Sigmoid colon (tissue), 7 donors: ENCODE results near the gene FDXR. TPM values are rescaled to one million over a fixed set of nuclear protein-coding genes. Genes with fewer than 3 reads are reported as not detected.

ENCODE experiments used
- DNase-seq: peaks from one replicate; pipeline ENCODE4 v3.0.0-alpha.2; 2019
- H3K27ac ChIP-seq, 4 donors: fragments of 200-600 bp; sonication (generic); one replicate each; pipeline ENCODE4 v1.5.1; 2016 to 2019; ENCODE audit warnings: mild to moderate bottlenecking in 1 of 4
- H3K27me3 ChIP-seq, 3 donors: fragments of 200-600 bp; sonication (generic); one replicate each; pipeline ENCODE4 v1.5.1; 2019; ENCODE audit warnings: mild to moderate bottlenecking in 1 of 3
- H3K36me3 ChIP-seq, 4 donors: fragments of 200-600 bp; sonication (generic); one replicate each; pipeline ENCODE4 v1.5.1; 2016 to 2019
- H3K4me1 ChIP-seq, 4 donors: fragments of 200-600 bp; sonication (generic); one replicate each; pipeline ENCODE4 v1.5.1; 2017 to 2019
- H3K4me3 ChIP-seq, 4 donors: fragments of 200-600 bp; sonication (generic); one replicate each; pipeline ENCODE4 v1.5.1; 2017 to 2019; ENCODE audit warnings: mild to moderate bottlenecking in 2 of 4, moderate library complexity in 1 of 4
- H3K9me3 ChIP-seq, 4 donors: fragments of 200-600 bp in 3 of 4; sonication (generic) in 3 of 4; one replicate each; pipeline versions ENCODE4 v1.5.1 to v1.6.1; 2013 to 2019
- CTCF ChIP-seq, 4 experiments: fragments of 450-650 bp in 3 of 4; fragments of 200-600 bp in 1 of 4; IDR thresholded peaks; one replicate each; pipeline ENCODE4 v1.5.1; 2016 to 2019; ENCODE audit warnings: antibody characterized with exemption in 4 of 4, mild to moderate bottlenecking in 3 of 4, moderate library complexity in 2 of 4
- EP300 ChIP-seq, 4 donors: sonication (generic); formaldehyde crosslinking; IDR thresholded peaks; one replicate each; pipeline ENCODE4 v1.6.1; 2017; ENCODE audit warnings: antibody characterized with exemption in 4 of 4
- POLR2A ChIP-seq, 2 donors: fragments of 450-650 bp; IDR thresholded peaks; one replicate each; pipeline ENCODE4 v1.6.1; 2016; ENCODE audit warnings: antibody characterized with exemption in 2 of 2, mild to moderate bottlenecking in 2 of 2, moderate library complexity in 2 of 2
- POLR2AphosphoS5 ChIP-seq, 4 donors: sonication (generic); formaldehyde crosslinking; IDR thresholded peaks; one replicate each; pipeline ENCODE4 v1.6.1; 2017; ENCODE audit warnings: antibody characterized with exemption in 4 of 4
- WGBS, 2 donors: extraction: QIAGEN DNeasy Blood & Tissue Kit; methylation state at CpG; one replicate each; pipeline ENCODE4 v1.1.7; 2013; 5-methylcytosine and 5-hydroxymethylcytosine counted together
- intact Hi-C: fragments of 100-400 bp; cut with DNase I; formaldehyde crosslinking; loops from one replicate; pipeline ENCODE4 v1.15.1; 2023
- polyA plus RNA-seq, 3 donors: library from polyadenylated mRNA; stranded (reverse); fragments of 200-250 nt; gene quantifications; one replicate each; pipeline ENCODE4 v1.2.3, GENCODE V29; 2013
- total RNA-seq, 4 donors: library from RNA; depleted of rRNA; stranded (reverse); fragments of >200 nt; gene quantifications; one replicate each; pipeline ENCODE4 v1.1.0, GENCODE V29; 2016
- donor health status: healthy with polysubstance abuse.
- donor health status: Bipolar disorder and iron deficiency.
- donor health status: healthy.

The FDXR gene
- total and polyA plus RNA-seq, 7 donors, result 3.0 to 26.9 (median 8.6) TPM

- 79 to 82% methylated on average over 7 of the region's 7 CpGs for WGBS, 2 donors
- DNase-seq, result no peak
- intact Hi-C loops, result no loop called here
- no peaks in the 10 kb centered on the region for H3K4me1 ChIP-seq
- no peaks in the 10 kb centered on the region for H3K9me3 ChIP-seq
- no peak overlapping the region for H3K27ac ChIP-seq
- peaks cover 0 to 17% (median 7%) of the 10 kb centered on the region in 3 donors for H3K27me3 ChIP-seq
- no peak overlapping the region for H3K4me3 ChIP-seq
- TF ChIP-seq CTCF (IDR thresholded peaks at IDR 0.05), result no peak
- TF ChIP-seq EP300 (IDR thresholded peaks at IDR 0.05), result no peak
- no peak for TF ChIP-seq POLR2A (IDR thresholded peaks at IDR 0.05)
- TF ChIP-seq POLR2AphosphoS5 (IDR thresholded peaks at IDR 0.05), result no peak
- no peaks in the 10 kb centered on the region for H3K36me3 ChIP-seq
These were observed 32.1 kb upstream of the FDXR start for GRCh38 chr17:74904687-74905409.

- no peak for DNase-seq
- Histone ChIP-seq H3K36me3 (no peaks in the 10 kb centered on the region), H3K9me3 (no peaks in the 10 kb centered on the region), H3K4me1 (no peaks in the 10 kb centered on the region), H3K27me3 (peaks cover 0 to 17% (median 7%) of the 10 kb centered on the region in 3 donors), H3K27ac (no peak overlapping the region), H3K4me3 (no peak overlapping the region)
- intact Hi-C loops, result no loop called here
- no peak for TF ChIP-seq POLR2A (IDR thresholded peaks at IDR 0.05)
- TF ChIP-seq CTCF (IDR thresholded peaks at IDR 0.05), result no peak
- TF ChIP-seq POLR2AphosphoS5 (IDR thresholded peaks at IDR 0.05), result no peak
- no peak for TF ChIP-seq EP300 (IDR thresholded peaks at IDR 0.05)
- WGBS, 2 donors, result 53 to 73% methylated on average over 6 of the region's 6 CpGs
These were observed 30.9 kb upstream of the FDXR start for GRCh38 chr17:74903671-74904070.

GRCh38 chr17:74903034-74903433 is 30.2 kb upstream of the FDXR start:
- WGBS, 2 donors, result 83 to 85% methylated on average over 9 of the region's 9 CpGs
- Histone ChIP-seq H3K36me3 (no peaks in the 10 kb centered on the region), H3K4me1 (no peaks in the 10 kb centered on the region), H3K27ac (no peak overlapping the region), H3K27me3 (peaks cover 0 to 17% (median 7%) of the 10 kb centered on the region in 3 donors), H3K4me3 (no peak overlapping the region), H3K9me3 (no peaks in the 10 kb centered on the region)
- intact Hi-C loops, result no loop called here
- no peak for TF ChIP-seq POLR2A (IDR thresholded peaks at IDR 0.05)
- TF ChIP-seq EP300 (IDR thresholded peaks at IDR 0.05), result no peak
- no peak for TF ChIP-seq CTCF (IDR thresholded peaks at IDR 0.05)
- TF ChIP-seq POLR2AphosphoS5 (IDR thresholded peaks at IDR 0.05), result no peak
- DNase-seq, result no peak

- Histone ChIP-seq H3K9me3 (no peaks in the 10 kb centered on the region), H3K27ac (no peak overlapping the region), H3K27me3 (peaks cover 0 to 17% (median 7%) of the 10 kb centered on the region in 3 donors), H3K4me3 (no peak overlapping the region), H3K4me1 (no peaks in the 10 kb centered on the region), H3K36me3 (no peaks in the 10 kb centered on the region)
- intact Hi-C loops, result no loop called here
- 58 to 75% methylated on average over 14 of the region's 14 CpGs for WGBS, 2 donors
- TF ChIP-seq CTCF (IDR thresholded peaks at IDR 0.05) (no peak), EP300 (IDR thresholded peaks at IDR 0.05) (no peak), POLR2AphosphoS5 (IDR thresholded peaks at IDR 0.05) (no peak), POLR2A (IDR thresholded peaks at IDR 0.05) (no peak)
- DNase-seq, result no peak
These were observed 28.8 kb upstream of the FDXR start for GRCh38 chr17:74901353-74902135.
